Measurements from ENCODE around the gene HM13.

HM13 gene

GRCh38 chr20:31580706-31581105, 66.5 kb downstream of the HM13 start:
- DNase-seq (ENCODE audit: insufficient read length, low spot score) (no peak), FAIRE-seq (no peak)
- TF ChIP-seq POLR2AphosphoS5 (IDR thresholded peaks at IDR 0.05; ENCODE audit: low read depth, low read length) (no peak), SPI1 (IDR thresholded peaks at IDR 0.05; ENCODE audit: low read depth, low read length) (no peak), POU2F2 (IDR thresholded peaks at IDR 0.05; ENCODE audit: low read depth, low read length) (no peak), PAX5 (IDR thresholded peaks at IDR 0.05; ENCODE audit: insufficient read depth, low read length, severe bottlenecking) (no peak), TAF1 (IDR thresholded peaks at IDR 0.05; ENCODE audit: low read depth, low read length) (no peak), POLR2A (IDR thresholded peaks at IDR 0.05; ENCODE audit: low read depth, low read length) (no peak)

- FAIRE-seq (no peak), DNase-seq (ENCODE audit: insufficient read length, low spot score) (no peak)
- TF ChIP-seq SPI1 (IDR thresholded peaks at IDR 0.05; ENCODE audit: low read depth, low read length) (no peak), TAF1 (IDR thresholded peaks at IDR 0.05; ENCODE audit: low read depth, low read length) (no peak), PAX5 (IDR thresholded peaks at IDR 0.05; ENCODE audit: insufficient read depth, low read length, severe bottlenecking) (no peak), POLR2AphosphoS5 (IDR thresholded peaks at IDR 0.05; ENCODE audit: low read depth, low read length) (no peak), POLR2A (IDR thresholded peaks at IDR 0.05; ENCODE audit: low read depth, low read length) (no peak), POU2F2 (IDR thresholded peaks at IDR 0.05; ENCODE audit: low read depth, low read length) (no peak)
Measured at GRCh38 chr20:31581391-31581790, 67.1 kb downstream of the HM13 start.

DNA sequence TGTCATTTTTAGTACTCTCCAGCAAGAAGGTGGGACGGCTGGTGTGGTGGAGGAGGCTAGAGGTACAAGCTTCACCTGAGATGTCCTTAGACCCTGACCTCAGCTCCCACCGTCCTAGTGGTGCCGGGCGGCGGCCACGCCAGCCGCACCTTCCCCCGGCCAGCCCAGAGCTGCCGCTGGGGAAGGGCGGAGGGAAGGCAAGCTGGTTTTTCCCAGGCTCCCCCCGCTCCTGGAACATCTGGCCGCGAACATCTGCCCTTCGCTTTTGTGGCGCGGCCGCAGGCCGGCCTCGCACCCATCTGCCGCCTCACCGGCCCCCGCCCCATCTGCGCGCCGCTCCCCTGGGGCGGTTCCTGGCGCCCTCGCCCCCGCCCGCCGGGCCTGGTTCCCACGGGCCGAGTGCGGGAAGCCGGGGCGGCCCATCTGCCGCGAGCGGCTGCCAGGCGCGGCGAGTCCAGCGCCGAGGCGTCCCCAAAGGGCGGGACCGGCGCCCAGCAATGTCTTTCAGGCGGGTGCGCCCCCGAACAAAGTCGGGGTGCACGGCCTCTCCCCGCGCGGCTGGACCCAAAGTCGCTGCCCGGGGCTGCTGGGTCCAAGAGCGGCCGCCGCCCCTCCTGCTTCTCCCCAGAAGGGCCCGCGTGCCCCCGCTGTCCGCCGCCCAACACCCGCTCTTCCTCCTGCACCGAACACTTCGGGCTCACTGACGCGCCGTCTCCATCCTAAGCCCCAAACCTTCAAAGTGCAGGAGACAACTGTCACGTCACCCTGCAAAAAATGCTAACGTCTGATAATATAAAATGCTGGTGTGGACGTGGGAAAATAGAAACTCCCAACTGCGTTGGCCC, 73.5 kb downstream of the HM13 start:
- no peak for FAIRE-seq
- no peak for DNase-seq (ENCODE audit: insufficient read length, low spot score)
- TF ChIP-seq POU2F2 (IDR thresholded peaks at IDR 0.05; ENCODE audit: low read depth, low read length) = no peak
- TF ChIP-seq POLR2A (IDR thresholded peaks at IDR 0.05; ENCODE audit: low read depth, low read length) = no peak
- no peak for TF ChIP-seq TAF1 (IDR thresholded peaks at IDR 0.05; ENCODE audit: low read depth, low read length)

DNA sequence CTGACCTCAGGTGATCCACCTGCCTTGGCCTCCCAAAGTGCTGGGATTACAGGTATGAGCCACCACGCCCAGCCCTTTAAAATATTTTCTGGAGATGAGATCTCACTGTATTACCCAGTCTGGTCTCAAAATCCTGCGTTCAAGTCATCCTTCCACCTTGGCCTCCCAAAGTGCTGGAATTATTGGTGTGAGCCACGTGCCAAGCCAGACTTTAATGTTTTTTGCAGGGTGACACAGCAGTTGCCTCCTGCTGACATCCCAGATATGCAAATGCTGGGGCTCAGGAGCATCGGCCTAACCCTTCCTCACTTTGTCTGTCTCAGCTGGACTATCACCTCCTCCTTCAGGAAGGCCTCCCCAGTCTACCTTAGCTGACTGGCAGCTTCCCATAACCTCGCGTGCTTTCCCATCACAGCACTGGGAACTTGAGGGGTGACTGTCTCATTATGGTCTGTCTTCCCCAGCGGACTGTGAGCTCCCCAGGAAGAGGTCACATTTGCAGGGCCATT, 76.5 kb downstream of the HM13 start:
- FAIRE-seq (no peak), DNase-seq (ENCODE audit: insufficient read length, low spot score) (no peak)
- no peak for TF ChIP-seq POLR2A (IDR thresholded peaks at IDR 0.05; ENCODE audit: low read depth, low read length)
- no peak for TF ChIP-seq SPI1 (IDR thresholded peaks at IDR 0.05; ENCODE audit: low read depth, low read length)
- TF ChIP-seq PAX5 (IDR thresholded peaks at IDR 0.05; ENCODE audit: insufficient read depth, low read length, severe bottlenecking) = no peak
- TF ChIP-seq POU2F2 (IDR thresholded peaks at IDR 0.05; ENCODE audit: low read depth, low read length) = no peak
- no peak for TF ChIP-seq TAF1 (IDR thresholded peaks at IDR 0.05; ENCODE audit: low read depth, low read length)
- TF ChIP-seq POLR2AphosphoS5 (IDR thresholded peaks at IDR 0.05; ENCODE audit: low read depth, low read length) = no peak

DNA sequence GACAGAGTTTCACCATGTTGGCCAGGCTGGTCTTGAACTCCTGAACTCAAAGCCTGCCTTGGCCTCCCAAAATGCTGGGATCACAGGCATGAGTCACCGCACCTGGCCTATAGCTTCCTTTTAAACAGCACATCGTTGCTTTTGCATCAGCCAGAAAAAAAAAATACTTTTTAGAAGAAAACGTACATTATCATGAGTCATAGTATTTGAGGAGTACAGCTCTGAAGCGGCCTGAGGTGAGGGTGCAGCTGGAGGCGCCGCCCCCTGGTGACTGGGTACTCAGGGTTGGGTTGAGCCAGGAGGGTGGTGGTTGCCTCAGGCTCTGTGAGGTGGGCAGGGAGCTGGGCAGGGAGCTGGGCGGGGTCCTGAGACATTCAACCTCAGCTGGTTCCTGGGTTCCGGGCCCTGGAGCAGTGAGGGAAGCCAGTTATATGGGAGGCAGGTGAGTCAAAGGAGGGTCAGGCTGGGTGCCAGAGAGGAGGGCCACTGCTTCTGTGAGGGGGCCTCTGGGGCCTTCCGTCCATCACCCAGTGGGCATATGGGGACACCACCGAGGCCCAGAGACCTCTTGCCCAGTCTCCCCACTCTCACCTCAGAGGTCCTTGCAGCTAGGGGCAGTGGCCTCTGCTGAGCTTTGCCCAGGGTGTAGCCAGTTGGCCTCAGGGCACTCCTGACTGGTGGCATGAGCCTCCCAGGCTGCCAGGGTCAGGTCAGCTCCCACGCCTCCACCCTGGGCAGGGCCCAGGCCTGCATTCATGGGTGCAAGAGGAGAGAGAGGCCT, 79.2 kb downstream of the HM13 start:
- DNase-seq (ENCODE audit: insufficient read length, low spot score) (no peak), FAIRE-seq (no peak)
- TF ChIP-seq POLR2AphosphoS5 (IDR thresholded peaks at IDR 0.05; ENCODE audit: low read depth, low read length) (no peak), POU2F2 (IDR thresholded peaks at IDR 0.05; ENCODE audit: low read depth, low read length) (no peak)

DNA sequence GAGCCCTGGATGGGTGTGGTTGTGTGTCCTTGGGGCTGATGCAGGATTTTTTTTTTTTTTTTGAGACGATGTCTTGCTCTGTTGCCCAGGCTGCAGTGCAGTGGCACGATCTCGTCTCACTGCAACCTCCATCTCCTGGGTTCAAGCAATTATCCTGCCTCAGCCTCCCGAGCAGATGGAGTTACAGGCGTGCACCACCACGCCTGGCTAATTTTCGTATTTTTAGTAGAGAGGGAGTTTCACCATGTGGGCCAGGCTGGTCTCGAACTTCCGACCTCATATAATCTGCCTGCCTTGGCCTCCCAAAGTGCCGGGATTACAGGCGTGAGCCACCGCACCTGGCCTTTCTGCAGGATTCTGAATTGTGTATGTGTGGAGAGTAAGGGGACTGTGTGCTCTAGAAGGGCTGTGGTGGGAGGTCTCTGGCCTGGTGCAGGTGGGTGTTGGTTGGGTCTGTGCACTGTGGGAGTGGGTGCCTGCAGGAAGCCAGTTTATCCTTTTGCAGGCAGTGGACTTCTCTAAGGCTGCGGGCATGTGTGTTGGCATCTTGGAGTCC, 79.8 kb downstream of the HM13 start:
- FAIRE-seq (no peak), DNase-seq (ENCODE audit: insufficient read length, low spot score) (no peak)

DNA sequence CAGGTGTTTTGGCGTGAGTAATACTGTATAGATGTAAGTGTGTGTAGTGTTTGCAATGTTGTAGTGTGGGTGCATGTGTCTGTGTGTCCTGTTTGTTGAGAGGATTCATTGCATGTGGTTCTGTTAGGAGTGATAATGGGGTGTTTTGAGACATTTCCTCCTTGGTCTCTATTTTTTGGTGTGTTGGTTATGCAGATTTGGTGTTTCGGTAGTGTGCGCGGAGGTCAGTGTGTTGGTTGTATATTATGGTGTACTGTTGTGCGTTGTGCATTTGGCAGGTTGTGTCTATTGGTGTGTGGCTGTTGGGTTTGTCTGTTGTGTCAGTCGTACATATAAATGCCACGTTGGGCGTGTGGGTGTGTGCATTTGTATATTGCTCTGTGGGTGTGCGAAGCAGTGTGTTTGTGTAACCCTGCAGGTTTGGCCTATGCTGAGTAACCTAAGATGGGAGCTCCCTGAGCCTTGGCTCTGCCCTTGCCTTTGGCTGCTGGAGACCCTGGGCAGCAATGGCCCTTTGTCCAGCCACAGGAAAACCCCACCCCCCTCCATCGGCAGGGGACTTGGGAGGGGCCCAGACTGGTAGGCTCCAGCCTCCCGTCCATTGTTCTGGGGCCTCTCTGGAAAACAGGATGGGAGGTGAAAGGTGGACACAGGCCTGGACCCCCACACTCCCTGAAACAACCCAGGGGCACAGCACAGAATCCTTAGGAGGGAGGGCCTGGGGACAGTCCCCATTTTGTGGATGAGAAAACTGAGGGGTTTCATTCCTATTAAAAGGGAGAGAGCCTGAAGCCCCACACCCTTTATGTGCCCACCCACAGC, 80.5 kb downstream of the HM13 start:
- no peak for TF ChIP-seq SPI1 (IDR thresholded peaks at IDR 0.05; ENCODE audit: low read depth, low read length)
- no peak for TF ChIP-seq TAF1 (IDR thresholded peaks at IDR 0.05; ENCODE audit: low read depth, low read length)
- TF ChIP-seq POU2F2 (IDR thresholded peaks at IDR 0.05; ENCODE audit: low read depth, low read length) = no peak
- no peak for TF ChIP-seq POLR2AphosphoS5 (IDR thresholded peaks at IDR 0.05; ENCODE audit: low read depth, low read length)
- TF ChIP-seq POLR2A (IDR thresholded peaks at IDR 0.05; ENCODE audit: low read depth, low read length) = no peak
- TF ChIP-seq PAX5 (IDR thresholded peaks at IDR 0.05; ENCODE audit: insufficient read depth, low read length, severe bottlenecking) = no peak
- no peak for FAIRE-seq
- no peak for DNase-seq (ENCODE audit: insufficient read length, low spot score)

More for the DNA sequence above, 79.8 kb downstream of the HM13 start:
- no peak for TF ChIP-seq PAX5 (IDR thresholded peaks at IDR 0.05; ENCODE audit: insufficient read depth, low read length, severe bottlenecking)

GRCh38 chr20:31595380-31595653, 81.1 kb downstream of the HM13 start:
- no peak for TF ChIP-seq POLR2A (IDR thresholded peaks at IDR 0.05; ENCODE audit: low read depth, low read length)
- no peak for TF ChIP-seq POU2F2 (IDR thresholded peaks at IDR 0.05; ENCODE audit: low read depth, low read length)
- no peak for TF ChIP-seq TAF1 (IDR thresholded peaks at IDR 0.05; ENCODE audit: low read depth, low read length)
- TF ChIP-seq PAX5 (IDR thresholded peaks at IDR 0.05; ENCODE audit: insufficient read depth, low read length, severe bottlenecking) = no peak
- no peak for TF ChIP-seq SPI1 (IDR thresholded peaks at IDR 0.05; ENCODE audit: low read depth, low read length)
- no peak for TF ChIP-seq POLR2AphosphoS5 (IDR thresholded peaks at IDR 0.05; ENCODE audit: low read depth, low read length)

More at GRCh38 chr20:31595380-31595653, 81.1 kb downstream of the HM13 start:
- no peak for FAIRE-seq
- DNase-seq (ENCODE audit: insufficient read length, low spot score) = no peak

All from GM12891 (cell line).